ENCODE data around the gene SFTPD. TPM values are rescaled to one million over a fixed set of nuclear protein-coding genes. Genes with fewer than 3 reads are reported as not detected.

The SFTPD gene
- total RNA-seq, 1 donor from 2014 or later: 0.29 TPM

- Mint-ChIP-seq H3K27me3 (peaks cover 18% of the 10 kb centered on the region), H3K36me3 (ENCODE audit: low read depth) (no peaks in the 10 kb centered on the region), H3K27ac (no peak overlapping the region), H3K4me1 (no peaks in the 10 kb centered on the region), H3K9me3 (peaks cover 5% of the 10 kb centered on the region), H3K4me3 (no peak overlapping the region)
- intact Hi-C loops (cut with micrococcal nuclease): loop anchor here (1.0 to 10.0 kb wide), 2 partner anchors 155 to 367 kb away; no protein-coding TSS in a partner anchor
- DNase-seq (no peak), ATAC-seq (ENCODE audit: low read depth) (peak; percentile 78)
- TF ChIP-seq CTCF (IDR thresholded peaks at IDR 0.05): no peak
- ChIA-PET POLR2A (no interaction called here), CTCF (interaction anchor here (1.2 to 1.5 kb wide), 2 partner anchors 9 to 12 kb away, joined by 3 to 8 read pairs; no protein-coding TSS in a partner anchor)
These were observed 19.4 kb downstream of the SFTPD start for GRCh38 chr10:79929409-79929904.

GRCh38 chr10:79928028-79928583, 20.8 kb downstream of the SFTPD start:
- CTCF ChIA-PET: no interaction called here
- POLR2A ChIA-PET: no interaction called here
- TF ChIP-seq CTCF (IDR thresholded peaks at IDR 0.05): no peak
- peaks cover 5% of the 10 kb centered on the region for H3K9me3 Mint-ChIP-seq
- DNase-seq (no peak), ATAC-seq (ENCODE audit: low read depth) (no peak)
- intact Hi-C loops (cut with micrococcal nuclease): loop anchor here (10.0 kb wide), 1 partner anchor 153 kb away; no protein-coding TSS in a partner anchor
- peaks cover 18% of the 10 kb centered on the region for H3K27me3 Mint-ChIP-seq
- no peak overlapping the region for H3K4me3 Mint-ChIP-seq
- H3K36me3 Mint-ChIP-seq (ENCODE audit: low read depth): no peaks in the 10 kb centered on the region
- no peaks in the 10 kb centered on the region for H3K4me1 Mint-ChIP-seq
- H3K27ac Mint-ChIP-seq: no peak overlapping the region

GRCh38 chr10:79927111-79927828, 21.6 kb downstream of the SFTPD start:
- DNase-seq: no peak
- Mint-ChIP-seq H3K4me1 (no peaks in the 10 kb centered on the region), H3K9me3 (peaks cover 5% of the 10 kb centered on the region), H3K27ac (no peak overlapping the region), H3K27me3 (peaks cover 18% of the 10 kb centered on the region), H3K4me3 (no peak overlapping the region), H3K36me3 (ENCODE audit: low read depth) (no peaks in the 10 kb centered on the region)
- TF ChIP-seq CTCF (IDR thresholded peaks at IDR 0.05): no peak
- ChIA-PET POLR2A (no interaction called here), CTCF (no interaction called here)
- no peak for ATAC-seq (ENCODE audit: low read depth)
- intact Hi-C loops (cut with micrococcal nuclease): loop anchor here (10.0 kb wide), 1 partner anchor 152 kb away; no protein-coding TSS in a partner anchor

GRCh38 chr10:79926037-79926436, 22.9 kb downstream of the SFTPD start:
- peaks cover 5% of the 10 kb centered on the region for H3K9me3 Mint-ChIP-seq
- H3K4me3 Mint-ChIP-seq: no peak overlapping the region
- peaks cover 15% of the 10 kb centered on the region for H3K27me3 Mint-ChIP-seq
- no peak for TF ChIP-seq CTCF (IDR thresholded peaks at IDR 0.05)
- H3K36me3 Mint-ChIP-seq (ENCODE audit: low read depth): no peaks in the 10 kb centered on the region
- no peak overlapping the region for H3K27ac Mint-ChIP-seq
- ChIA-PET POLR2A (no interaction called here), CTCF (no interaction called here)
- intact Hi-C loops (cut with micrococcal nuclease): loop anchor here (10.0 kb wide), 1 partner anchor 151 kb away; no protein-coding TSS in a partner anchor
- no peaks in the 10 kb centered on the region for H3K4me1 Mint-ChIP-seq
- DNase-seq (no peak), ATAC-seq (ENCODE audit: low read depth) (no peak)

- H3K9me3 Mint-ChIP-seq: peaks cover 5% of the 10 kb centered on the region
- POLR2A ChIA-PET: no interaction called here
- intact Hi-C loops (cut with micrococcal nuclease): loop anchor here (10.0 kb wide), 1 partner anchor 151 kb away; no protein-coding TSS in a partner anchor
- H3K4me3 Mint-ChIP-seq: no peak overlapping the region
- ATAC-seq (ENCODE audit: low read depth) (no peak), DNase-seq (no peak)
- H3K4me1 Mint-ChIP-seq: no peaks in the 10 kb centered on the region
- H3K36me3 Mint-ChIP-seq (ENCODE audit: low read depth): no peaks in the 10 kb centered on the region
- CTCF ChIA-PET: no interaction called here
- H3K27me3 Mint-ChIP-seq: peaks cover 12% of the 10 kb centered on the region
- H3K27ac Mint-ChIP-seq: no peak overlapping the region
- TF ChIP-seq CTCF (IDR thresholded peaks at IDR 0.05): no peak
These were observed 23.3 kb downstream of the SFTPD start for GRCh38 chr10:79925614-79926013.
